HG03469 (cell line): Measurements from ENCODE around the gene SPECC1L.

Experiments
- ATAC-seq: cut with Tn5 transposase; IDR thresholded peaks from one replicate; pipeline ENCODE4 v1.9.1; 2021; ENCODE audit warnings: mild to moderate bottlenecking, moderate library complexity, moderate number of reproducible peaks; ENCODE audit not compliant: unreplicated experiment

SPECC1L gene

GRCh38 chr22:24358105-24358836 is 87.6 kb downstream of the SPECC1L start:
- no peak for ATAC-seq

- ATAC-seq: no peak
Measured at GRCh38 chr22:24359452-24360120, 89.0 kb downstream of the SPECC1L start.

- ATAC-seq: no peak
Measured at GRCh38 chr22:24361976-24362646, 91.5 kb downstream of the SPECC1L start.

GRCh38 chr22:24363243-24363642 is 92.6 kb downstream of the SPECC1L start:
- ATAC-seq: no peak

- ATAC-seq: no peak
Measured at GRCh38 chr22:24366701-24367100, 96.1 kb downstream of the SPECC1L start.

GRCh38 chr22:24367841-24368240 is 97.2 kb downstream of the SPECC1L start:
- no peak for ATAC-seq

GRCh38 chr22:24370401-24370800 is 99.8 kb downstream of the SPECC1L start:
- ATAC-seq: no peak

- no peak for ATAC-seq
Measured at GRCh38 chr22:24376002-24376401, 105.4 kb downstream of the SPECC1L start.

- ATAC-seq: no peak
Measured at GRCh38 chr22:24376586-24376985, 106.0 kb downstream of the SPECC1L start.

- no peak for ATAC-seq
Measured at GRCh38 chr22:24379536-24379935, 108.9 kb downstream of the SPECC1L start.

GRCh38 chr22:24380220-24380904 is 109.7 kb downstream of the SPECC1L start:
- ATAC-seq: no peak

- no peak for ATAC-seq
Measured at GRCh38 chr22:24380905-24381230, 110.2 kb downstream of the SPECC1L start.

- ATAC-seq: no peak
Measured at GRCh38 chr22:24383061-24383460, 112.4 kb downstream of the SPECC1L start.

GRCh38 chr22:24384131-24384530 is 113.5 kb downstream of the SPECC1L start:
- ATAC-seq: no peak

GRCh38 chr22:24386937-24387471 is 116.4 kb downstream of the SPECC1L start:
- no peak for ATAC-seq

- ATAC-seq: no peak
Measured at GRCh38 chr22:24389680-24390079, 119.0 kb downstream of the SPECC1L start.

GRCh38 chr22:24390156-24390555 is 119.5 kb downstream of the SPECC1L start:
- no peak for ATAC-seq

GRCh38 chr22:24390576-24390975 is 119.9 kb downstream of the SPECC1L start:
- no peak for ATAC-seq

- ATAC-seq: no peak
Measured at GRCh38 chr22:24391836-24392217, 121.2 kb downstream of the SPECC1L start.

GRCh38 chr22:24392218-24392931 is 121.7 kb downstream of the SPECC1L start:
- no peak for ATAC-seq
